GM12865 (cell line): ENCODE data around the gene RDH11.

Source experiments
- DNase-seq: peaks from one replicate; pipeline ENCODE4 v3.0.0; 2010; ENCODE audit warnings: low read depth
- H3K4me3 ChIP-seq: 2 replicates; pipeline ENCODE4 v1.5.1; 2011; ENCODE audit warnings: mild to moderate bottlenecking, low read depth, low read length, control low read depth
- CTCF ChIP-seq: IDR thresholded peaks from 2 replicates; pipeline ENCODE4 v1.5.1; 2011; ENCODE audit warnings: low read length, control low read depth, low read depth, inconsistent platforms; ENCODE audit not compliant: insufficient read depth; ENCODE audit errors: missing control alignments

The RDH11 gene

DNA sequence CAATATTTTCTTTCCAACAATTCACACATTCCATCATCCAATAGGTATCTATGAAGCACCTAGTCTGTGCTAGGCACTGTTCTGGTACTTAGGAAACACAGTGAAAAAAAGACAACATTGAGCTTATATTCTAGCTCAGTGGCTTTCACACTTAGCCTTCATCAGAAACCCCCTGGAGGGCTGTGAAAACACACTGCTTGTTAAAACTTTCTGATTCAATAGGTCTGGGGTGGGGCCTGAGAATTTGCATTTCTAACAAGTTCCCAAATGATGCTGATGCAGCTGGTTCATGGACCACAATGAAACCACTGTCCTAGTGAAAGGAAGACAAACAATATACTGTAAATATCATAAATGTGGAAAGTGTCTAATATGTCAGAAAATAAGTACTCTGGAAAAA, 27.0 kb downstream of the RDH11 start:
- DNase-seq, result peak; percentile 63
- TF ChIP-seq CTCF, result no peak

DNA sequence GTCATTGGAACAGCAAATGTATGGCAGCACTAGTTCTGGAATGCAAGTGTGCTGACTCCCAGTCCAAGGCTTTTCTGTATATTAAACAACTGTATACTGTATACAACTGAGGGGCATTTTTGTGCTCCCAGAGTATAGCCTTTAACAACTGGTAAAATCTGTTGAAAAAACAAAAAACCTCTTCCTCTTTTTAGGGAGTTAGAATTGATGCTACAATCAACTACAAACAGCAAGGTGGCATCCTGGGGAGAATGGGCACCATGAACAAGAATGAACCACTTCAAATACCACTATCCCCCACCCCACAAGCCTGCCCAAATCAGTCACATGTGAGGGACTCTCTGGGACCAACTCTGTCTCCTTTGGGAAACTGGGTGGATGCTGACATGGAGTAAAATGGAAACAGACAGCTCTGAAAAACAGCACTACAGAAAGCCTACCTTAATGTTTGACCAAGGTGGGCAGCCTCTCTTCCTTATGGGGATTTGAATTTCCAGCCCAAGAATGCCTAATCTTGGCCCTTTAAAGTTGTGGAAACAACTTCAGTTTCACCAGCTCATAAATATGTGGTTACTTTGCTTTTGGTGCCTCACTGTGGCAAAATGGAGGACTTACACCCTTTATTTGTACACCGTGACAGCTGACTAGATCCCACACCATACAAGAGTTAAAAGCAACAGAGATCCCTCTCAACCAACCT, 28.7 kb downstream of the RDH11 start:
- no peak overlapping the region for H3K4me3 ChIP-seq
- TF ChIP-seq CTCF, result peak; percentile 57
- peak; percentile 71 for DNase-seq

More for the DNA sequence above, 27.0 kb downstream of the RDH11 start:
- H3K4me3 ChIP-seq, result no peak overlapping the region

DNA sequence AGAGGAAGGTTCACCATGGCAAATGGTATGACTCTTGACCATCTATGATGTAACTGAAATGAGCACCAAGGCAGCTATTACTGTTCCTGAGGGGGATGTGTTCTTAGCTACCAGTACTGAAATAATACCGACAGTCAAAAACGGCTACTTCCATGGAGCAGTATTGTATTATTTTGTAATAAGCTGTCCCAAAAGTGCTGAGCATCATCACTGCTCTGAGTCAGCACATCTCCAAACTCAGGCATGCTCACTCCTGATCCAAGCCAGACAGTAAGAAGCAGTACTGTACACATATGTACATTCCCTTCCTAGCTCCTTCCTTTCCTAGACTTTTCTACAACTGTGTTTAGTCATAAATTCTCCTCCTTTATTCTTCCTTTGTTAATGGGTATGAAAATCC, 29.7 kb downstream of the RDH11 start:
- no peak for DNase-seq
- no peak for TF ChIP-seq CTCF
- H3K4me3 ChIP-seq, result no peak overlapping the region

GRCh38 chr14:67663633-67664032, 31.9 kb downstream of the RDH11 start:
- TF ChIP-seq CTCF, result no peak
- H3K4me3 ChIP-seq, result no peak overlapping the region
- no peak for DNase-seq

DNA sequence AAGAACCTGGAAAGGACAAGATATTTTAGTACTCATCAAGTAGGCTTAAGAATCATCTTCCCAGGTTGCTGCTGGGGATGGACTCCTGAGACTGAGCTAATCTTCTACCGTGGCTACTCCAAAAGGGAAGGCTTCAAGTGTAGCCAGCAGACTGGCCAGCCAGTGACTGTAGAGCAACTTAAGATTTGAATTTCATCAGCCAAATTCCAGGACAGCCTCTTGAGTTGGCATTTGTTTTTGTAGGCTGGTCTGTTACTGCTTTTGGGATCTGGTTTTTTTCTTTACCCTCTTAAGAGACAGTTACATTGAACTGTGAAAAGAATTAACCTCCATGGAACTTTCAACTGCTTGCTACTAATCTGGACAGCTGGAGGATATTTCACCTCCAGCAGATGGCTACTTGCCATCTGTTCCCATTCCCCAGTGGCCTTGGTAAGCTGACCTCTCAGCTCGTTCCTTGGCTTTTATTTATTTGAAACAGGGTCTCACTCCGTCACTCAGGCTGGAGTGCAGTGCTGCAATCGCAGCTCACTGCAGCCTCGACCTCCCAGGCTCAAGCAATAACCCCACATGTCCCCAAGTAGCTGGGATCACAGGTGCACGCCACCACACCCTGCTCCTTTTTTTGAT, 41.8 kb downstream of the RDH11 start:
- TF ChIP-seq CTCF, result no peak
- DNase-seq, result no peak
- H3K4me3 ChIP-seq, result no peak overlapping the region

DNA sequence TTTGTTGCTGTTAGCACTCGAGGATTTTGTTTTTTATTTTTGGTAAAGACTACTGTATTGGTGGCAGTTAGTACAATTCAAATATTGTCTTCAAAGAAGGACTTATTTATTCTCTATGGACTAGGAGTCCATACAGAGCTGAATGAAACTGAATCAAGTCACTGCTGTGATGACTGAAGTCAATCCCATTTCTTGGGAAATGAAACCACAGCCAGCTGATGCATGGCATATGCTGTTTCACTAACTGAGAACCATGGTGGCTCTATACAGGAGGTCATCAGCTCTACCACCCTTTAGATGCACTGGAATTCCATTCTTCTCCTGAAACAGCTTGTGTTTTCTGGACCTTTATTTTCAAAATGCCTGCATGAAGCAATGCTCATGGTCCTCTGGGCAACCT, 43.4 kb downstream of the RDH11 start:
- no peak for DNase-seq
- no peak overlapping the region for H3K4me3 ChIP-seq
- TF ChIP-seq CTCF, result no peak
